Kidney epithelial cell (primary cell): ENCODE results near the gene KPNB1. TPM values are rescaled to one million over a fixed set of nuclear protein-coding genes. Genes with fewer than 3 reads are reported as not detected.

ENCODE experiments used
- DNase-seq: peaks from one replicate; pipeline ENCODE4 v3.0.0-alpha.2; 2010; ENCODE audit warnings: low read depth
- H3K27me3 ChIP-seq: 2 replicates; pipeline ENCODE4 v1.6.0; 2011; ENCODE audit warnings: low read length; ENCODE audit not compliant: control insufficient read depth, insufficient read depth
- H3K36me3 ChIP-seq: 2 replicates; pipeline ENCODE4 v1.5.1; 2011; ENCODE audit warnings: low read length; ENCODE audit not compliant: control insufficient read depth, insufficient read depth
- H3K4me3 ChIP-seq: 2 replicates; pipeline ENCODE4 v1.5.1; 2011; ENCODE audit warnings: low read depth, mild to moderate bottlenecking, control low read depth, low read length
- total RNA-seq: library from RNA; depleted of rRNA; stranded (reverse); fragments of >200 nt; gene quantifications from 2 replicates; pipeline ENCODE4 v1.2.3, GENCODE V29; 2015
- TF ChIP-seq, protein P1 (sequence below): IDR thresholded peaks from 2 replicates; pipeline ENCODE4 v1.5.1; 2011; ENCODE audit warnings: mild to moderate bottlenecking, moderate library complexity, low read length, control low read depth, inconsistent platforms; ENCODE audit not compliant: insufficient read depth, poor library complexity, severe bottlenecking

The KPNB1 gene
- total RNA-seq, 1 donor from 2014 or later: 249 TPM

DNA sequence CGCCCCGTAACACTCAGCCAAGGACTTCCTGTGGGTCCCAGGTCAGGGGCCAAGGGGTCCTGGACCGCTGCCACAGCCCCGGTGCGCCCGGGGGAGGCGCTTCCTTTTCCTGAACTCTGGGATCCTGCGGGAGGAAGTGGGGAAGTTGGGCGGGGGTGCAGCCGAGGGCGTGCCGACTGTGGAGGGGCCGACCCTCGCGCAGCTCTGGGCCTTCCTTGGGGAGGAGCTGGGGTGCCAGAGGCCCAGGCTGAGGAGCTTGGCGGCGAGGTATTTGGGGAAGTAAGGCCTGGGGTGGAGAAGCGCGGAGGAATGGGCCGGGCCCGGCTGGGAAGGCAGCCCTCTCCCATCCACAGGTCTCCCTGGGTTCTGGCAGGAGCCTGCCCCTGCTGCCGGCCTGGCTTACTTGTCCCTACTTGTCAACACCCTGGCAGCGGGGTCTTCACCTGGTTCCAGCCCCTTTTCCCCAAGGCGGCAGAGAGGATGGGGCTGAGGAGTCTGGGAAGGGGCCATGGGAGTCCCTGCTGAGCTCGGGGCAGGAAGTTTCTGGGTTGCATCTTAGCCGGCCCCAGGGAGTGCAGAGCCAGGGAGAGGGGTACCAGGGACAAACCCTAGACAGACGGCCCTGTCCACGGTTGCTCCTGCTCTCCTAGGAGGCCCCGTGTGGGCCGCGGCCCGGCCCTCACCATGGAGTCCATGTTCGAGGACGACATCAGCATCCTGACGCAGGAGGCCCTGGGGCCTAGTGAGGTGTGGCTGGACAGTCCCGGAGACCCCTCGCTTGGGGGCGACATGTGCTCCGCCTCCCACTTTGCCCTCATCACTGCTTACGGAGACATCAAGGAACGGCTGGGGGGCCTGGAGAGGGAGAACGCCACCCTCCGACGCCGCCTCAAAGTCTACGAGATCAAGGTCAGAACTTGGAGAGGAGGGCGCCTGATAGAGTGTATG lies 46.0 kb downstream of the KPNB1 start:
- TF ChIP-seq, protein P1, sequence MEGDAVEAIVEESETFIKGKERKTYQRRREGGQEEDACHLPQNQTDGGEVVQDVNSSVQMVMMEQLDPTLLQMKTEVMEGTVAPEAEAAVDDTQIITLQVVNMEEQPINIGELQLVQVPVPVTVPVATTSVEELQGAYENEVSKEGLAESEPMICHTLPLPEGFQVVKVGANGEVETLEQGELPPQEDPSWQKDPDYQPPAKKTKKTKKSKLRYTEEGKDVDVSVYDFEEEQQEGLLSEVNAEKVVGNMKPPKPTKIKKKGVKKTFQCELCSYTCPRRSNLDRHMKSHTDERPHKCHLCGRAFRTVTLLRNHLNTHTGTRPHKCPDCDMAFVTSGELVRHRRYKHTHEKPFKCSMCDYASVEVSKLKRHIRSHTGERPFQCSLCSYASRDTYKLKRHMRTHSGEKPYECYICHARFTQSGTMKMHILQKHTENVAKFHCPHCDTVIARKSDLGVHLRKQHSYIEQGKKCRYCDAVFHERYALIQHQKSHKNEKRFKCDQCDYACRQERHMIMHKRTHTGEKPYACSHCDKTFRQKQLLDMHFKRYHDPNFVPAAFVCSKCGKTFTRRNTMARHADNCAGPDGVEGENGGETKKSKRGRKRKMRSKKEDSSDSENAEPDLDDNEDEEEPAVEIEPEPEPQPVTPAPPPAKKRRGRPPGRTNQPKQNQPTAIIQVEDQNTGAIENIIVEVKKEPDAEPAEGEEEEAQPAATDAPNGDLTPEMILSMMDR: no peak
- H3K4me3 ChIP-seq: peak overlapping the region; percentile 75
- H3K27me3 ChIP-seq: no peaks in the 10 kb centered on the region
- DNase-seq: no peak
- H3K36me3 ChIP-seq: no peaks in the 10 kb centered on the region

DNA sequence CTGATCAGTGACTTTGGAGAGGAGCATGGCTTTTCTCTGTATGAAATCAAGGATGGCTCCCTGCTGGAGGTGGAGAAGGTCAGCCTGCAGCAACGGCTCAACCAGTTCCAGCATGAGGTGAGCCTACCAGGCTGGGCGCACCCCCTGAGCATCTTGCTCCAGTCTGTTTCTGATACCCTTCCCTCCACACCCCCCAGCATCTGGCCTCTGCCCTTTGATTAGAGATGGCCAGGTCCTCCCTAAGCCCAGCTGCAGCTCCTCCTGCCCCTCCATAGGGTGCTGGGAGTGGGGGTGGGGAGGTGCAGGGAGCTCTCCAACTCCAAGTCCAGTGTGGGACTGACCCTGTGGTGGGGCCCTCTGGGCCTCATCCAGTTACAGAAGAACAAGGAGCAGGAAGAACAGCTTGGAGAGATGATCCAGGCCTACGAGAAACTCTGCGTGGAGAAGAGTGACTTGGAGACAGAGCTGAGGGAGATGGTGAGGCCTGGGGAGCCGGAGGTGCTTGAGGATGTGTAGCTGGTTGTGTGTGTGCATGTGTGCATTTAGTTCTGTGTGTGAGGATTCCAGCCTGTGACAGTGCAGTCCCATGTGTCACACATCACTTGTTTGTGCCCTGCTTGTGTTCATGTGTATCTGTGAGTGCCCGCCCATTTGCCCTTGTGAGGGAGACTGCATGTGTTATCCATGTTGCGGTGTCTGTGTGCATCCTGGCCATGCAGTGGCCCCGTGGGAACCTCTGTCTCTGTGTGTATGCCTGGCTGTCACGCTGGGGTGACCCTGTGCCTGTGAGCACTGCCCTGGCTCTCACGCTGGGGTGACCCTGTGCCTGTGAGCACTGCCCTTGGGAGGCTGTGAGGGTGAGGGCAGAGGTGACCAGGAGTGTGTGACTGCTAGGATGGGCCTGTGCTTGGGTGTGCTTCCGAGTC lies 47.3 kb downstream of the KPNB1 start:
- H3K27me3 ChIP-seq: no peaks in the 10 kb centered on the region
- no peak for DNase-seq
- TF ChIP-seq, protein P1: no peak
- H3K36me3 ChIP-seq: no peaks in the 10 kb centered on the region
- no peak overlapping the region for H3K4me3 ChIP-seq

DNA sequence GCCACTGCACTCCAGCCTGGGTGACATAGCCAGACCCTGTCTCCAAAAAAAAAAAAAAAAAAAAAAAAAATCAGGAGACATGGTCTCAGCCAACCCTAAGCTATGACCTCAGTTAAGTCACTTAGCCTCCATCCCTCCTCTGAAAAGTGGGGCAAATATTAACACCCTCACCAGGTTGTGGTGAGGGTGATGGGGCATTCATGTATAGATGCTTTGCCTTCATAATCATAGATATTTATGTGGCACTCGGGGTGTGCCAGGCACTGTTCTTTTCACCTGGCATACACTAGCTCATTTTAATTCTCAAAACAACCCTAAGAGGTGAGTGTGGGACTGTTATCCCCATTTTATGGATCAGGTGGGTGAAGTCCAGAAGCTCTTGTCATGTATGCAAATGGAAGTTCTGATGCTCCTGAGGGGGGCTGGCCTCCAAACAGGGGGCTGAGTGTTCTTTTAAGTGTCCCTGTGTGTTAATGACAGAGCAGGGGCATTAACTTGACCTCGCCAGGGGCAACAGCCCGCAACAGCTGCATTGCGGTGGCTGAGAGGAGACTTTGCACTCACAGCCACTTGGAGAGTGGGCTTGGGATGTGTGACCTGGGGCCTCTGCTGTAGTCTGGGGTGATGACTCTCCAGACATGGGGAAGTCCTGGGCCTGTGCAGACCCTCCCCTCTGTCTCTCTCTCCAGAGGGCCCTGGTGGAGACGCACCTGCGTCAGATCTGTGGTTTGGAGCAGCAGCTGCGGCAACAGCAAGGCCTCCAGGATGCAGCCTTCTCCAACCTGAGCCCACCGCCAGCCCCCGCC lies 48.4 kb downstream of the KPNB1 start:
- DNase-seq: no peak
- H3K4me3 ChIP-seq: no peak overlapping the region
- no peaks in the 10 kb centered on the region for H3K36me3 ChIP-seq
- TF ChIP-seq, protein P1: no peak
- no peaks in the 10 kb centered on the region for H3K27me3 ChIP-seq

DNA sequence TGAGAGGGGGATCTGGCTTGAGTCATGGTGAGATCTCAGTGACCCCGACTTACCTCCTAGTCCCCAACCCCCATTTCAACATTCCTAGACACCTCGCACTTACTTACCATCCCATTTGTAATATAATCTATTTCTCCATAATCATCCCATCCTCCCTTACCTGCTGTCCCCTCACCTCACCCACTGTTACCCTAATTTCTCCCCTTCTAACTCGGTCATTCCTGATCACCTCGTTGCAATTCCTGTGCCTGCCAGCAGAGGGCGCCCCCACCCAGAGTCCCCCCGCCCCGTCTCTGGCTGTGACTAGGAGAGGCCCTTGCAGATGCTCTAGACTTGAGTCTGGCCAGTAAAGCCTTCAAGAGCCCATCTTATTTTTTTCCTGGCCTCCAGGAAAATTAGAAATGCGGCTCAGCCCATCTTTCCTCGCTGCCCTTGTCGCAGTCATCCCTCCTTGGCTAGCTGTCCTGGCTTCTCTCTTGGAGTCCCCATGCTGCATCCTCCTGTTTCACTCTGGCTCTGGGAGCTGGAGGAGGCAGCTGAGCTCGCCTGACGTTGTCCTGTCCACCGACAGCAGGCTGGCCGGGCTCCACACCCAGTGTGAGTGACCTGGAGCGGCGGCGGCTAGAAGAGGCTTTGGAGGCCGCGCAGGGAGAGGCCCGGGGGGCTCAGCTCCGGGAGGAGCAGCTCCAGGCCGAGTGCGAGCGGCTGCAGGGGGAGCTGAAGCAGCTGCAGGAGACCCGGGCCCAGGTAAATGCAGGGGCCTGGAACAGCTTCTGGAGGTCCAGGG lies 49.2 kb downstream of the KPNB1 start:
- DNase-seq: no peak
- TF ChIP-seq, protein P1: peak; percentile 99
- Histone ChIP-seq H3K36me3 (no peaks in the 10 kb centered on the region), H3K27me3 (no peaks in the 10 kb centered on the region), H3K4me3 (no peak overlapping the region)

DNA sequence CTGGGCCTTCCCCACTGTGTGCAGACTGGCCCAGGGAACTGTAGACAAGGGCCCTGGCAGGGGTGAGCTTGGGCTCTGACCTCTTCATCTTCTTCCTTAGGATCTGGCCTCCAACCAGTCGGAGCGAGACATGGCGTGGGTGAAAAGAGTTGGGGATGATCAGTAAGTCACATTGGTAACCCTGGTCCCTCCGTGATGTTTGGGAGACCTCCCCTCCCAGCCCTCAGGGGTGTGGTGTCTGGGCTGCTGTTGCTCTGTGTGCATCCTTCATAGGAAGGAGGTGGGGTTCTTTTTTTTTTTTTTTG lies 49.8 kb downstream of the KPNB1 start:
- Histone ChIP-seq H3K36me3 (no peaks in the 10 kb centered on the region), H3K27me3 (no peaks in the 10 kb centered on the region), H3K4me3 (no peak overlapping the region)
- DNase-seq: no peak
- TF ChIP-seq, protein P1: no peak
